Measurements from ENCODE around the gene CDH12.
"Not testable (repeated sequence)": the region's sequence is repeated elsewhere in the genome, so short reads cannot be mapped to it uniquely, and the experiment has no call there.

CDH12 gene

GRCh38 chr5:22238047-22238446, 615.1 kb downstream of the CDH12 start (continued):
- no peak for TF ChIP-seq POU6F1 (CRISPR knock-in tag; IDR thresholded peaks at IDR 0.05; ENCODE audit: borderline replicate concordance, low read depth)
- no peak for TF ChIP-seq ZNF565 (CRISPR knock-in tag; conservative IDR thresholded peaks at IDR 0.05; ENCODE audit: low read depth)
- no peak for TF ChIP-seq ZNF8 (CRISPR knock-in tag; IDR thresholded peaks at IDR 0.05)
- no peak for TF ChIP-seq TOX (CRISPR knock-in tag; IDR thresholded peaks at IDR 0.05; ENCODE audit: borderline replicate concordance)
- TF ChIP-seq ZNF70 (CRISPR knock-in tag; IDR thresholded peaks at IDR 0.05) = no peak

GRCh38 chr5:22226423-22226822, 626.7 kb downstream of the CDH12 start:
- no peak for TF ChIP-seq ISL1 (CRISPR knock-in tag; IDR thresholded peaks at IDR 0.05)
- TF ChIP-seq ESRRG (CRISPR knock-in tag; IDR thresholded peaks at IDR 0.05) = no peak
- TF ChIP-seq TSHZ2 (CRISPR knock-in tag; IDR thresholded peaks at IDR 0.05) = no peak
- no peak for TF ChIP-seq TCF4 (CRISPR knock-in tag; IDR thresholded peaks at IDR 0.05; ENCODE audit: borderline replicate concordance)
- TF ChIP-seq GLIS3 (CRISPR knock-in tag; IDR thresholded peaks at IDR 0.05) = no peak
- TF ChIP-seq CREB5 (CRISPR knock-in tag; IDR thresholded peaks at IDR 0.05; ENCODE audit: low read depth) = no peak
- TF ChIP-seq RARB (CRISPR knock-in tag; IDR thresholded peaks at IDR 0.05) = no peak
- TF ChIP-seq BACH2 (CRISPR knock-in tag; IDR thresholded peaks at IDR 0.05; ENCODE audit: borderline replicate concordance) = no peak
- TF ChIP-seq PPARA (CRISPR knock-in tag; IDR thresholded peaks at IDR 0.05; ENCODE audit: borderline replicate concordance) = no peak
- TF ChIP-seq ZFP3 (CRISPR knock-in tag; IDR thresholded peaks at IDR 0.05) = no peak
- no peak for TF ChIP-seq POU6F1 (CRISPR knock-in tag; IDR thresholded peaks at IDR 0.05; ENCODE audit: borderline replicate concordance, low read depth)
- no peak for TF ChIP-seq ZNF8 (CRISPR knock-in tag; IDR thresholded peaks at IDR 0.05)
- TF ChIP-seq OSR1 (CRISPR knock-in tag; IDR thresholded peaks at IDR 0.05) = no peak
- no peak for TF ChIP-seq SNAI2 (CRISPR knock-in tag; IDR thresholded peaks at IDR 0.05)
- TF ChIP-seq PATZ1 (CRISPR knock-in tag; IDR thresholded peaks at IDR 0.05; ENCODE audit: borderline replicate concordance) = no peak
- TF ChIP-seq CSDC2 (CRISPR knock-in tag; IDR thresholded peaks at IDR 0.05) = no peak
- no peak for TF ChIP-seq ZC3H10 (CRISPR knock-in tag; IDR thresholded peaks at IDR 0.05)
- no peak for TF ChIP-seq ZNF565 (CRISPR knock-in tag; conservative IDR thresholded peaks at IDR 0.05; ENCODE audit: low read depth)
- TF ChIP-seq ARNTL (CRISPR knock-in tag; IDR thresholded peaks at IDR 0.05; ENCODE audit: borderline replicate concordance, low read depth) = no peak
- ATAC-seq = no peak

- TF ChIP-seq GLIS3 (CRISPR knock-in tag; IDR thresholded peaks at IDR 0.05) (no peak), ISL1 (CRISPR knock-in tag; IDR thresholded peaks at IDR 0.05) (no peak), ZC3H10 (CRISPR knock-in tag; IDR thresholded peaks at IDR 0.05) (no peak), POU6F1 (CRISPR knock-in tag; IDR thresholded peaks at IDR 0.05; ENCODE audit: borderline replicate concordance, low read depth) (no peak)
These were observed 630.1 kb downstream of the CDH12 start for GRCh38 chr5:22223079-22223478.

GRCh38 chr5:22213703-22214495, 639.2 kb downstream of the CDH12 start:
- ATAC-seq = peak; percentile 96

More at GRCh38 chr5:22223079-22223478, 630.1 kb downstream of the CDH12 start:
- no peak for ATAC-seq

GRCh38 chr5:22212254-22212991, 640.7 kb downstream of the CDH12 start:
- ATAC-seq = peak; percentile 25; the same call in 1 of the 3 replicates

GRCh38 chr5:22208463-22208862, 644.7 kb downstream of the CDH12 start:
- not testable (repeated sequence) for ATAC-seq
